GM20431 (cell line): ENCODE results near the gene ANKUB1.

Source experiments
- in situ Hi-C: fragments of 300-500 bp; cut with MseI, MboI; formaldehyde crosslinking; loops from one replicate; pipeline ENCODE4 v1.15.0; 2020; ENCODE audit warnings: low sequenced_read_pairs; ENCODE audit not compliant: unreplicated experiment

ANKUB1 gene

DNA sequence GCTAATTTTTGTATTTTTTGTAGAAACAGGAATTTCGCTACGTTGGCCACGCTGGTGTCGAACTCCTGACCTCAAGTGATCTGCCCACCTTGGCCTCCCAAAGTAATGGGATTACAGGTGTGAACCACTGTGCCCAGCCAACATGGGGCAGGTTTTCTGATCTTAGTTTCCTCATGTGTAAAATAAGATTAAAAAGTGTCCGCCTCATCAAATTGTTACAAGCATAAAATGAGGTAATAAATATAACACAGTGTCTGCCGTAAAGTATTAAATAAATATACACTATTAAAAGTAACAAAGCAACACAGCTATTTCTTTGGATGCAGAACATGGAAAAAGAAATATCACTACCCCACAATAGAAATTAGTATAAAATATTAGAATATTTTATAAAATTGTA lies 23.6 kb downstream of the ANKUB1 start:
- in situ Hi-C loops: loop anchor here (25.0 kb wide), 1 partner anchor 256 kb away; no protein-coding TSS in a partner anchor

DNA sequence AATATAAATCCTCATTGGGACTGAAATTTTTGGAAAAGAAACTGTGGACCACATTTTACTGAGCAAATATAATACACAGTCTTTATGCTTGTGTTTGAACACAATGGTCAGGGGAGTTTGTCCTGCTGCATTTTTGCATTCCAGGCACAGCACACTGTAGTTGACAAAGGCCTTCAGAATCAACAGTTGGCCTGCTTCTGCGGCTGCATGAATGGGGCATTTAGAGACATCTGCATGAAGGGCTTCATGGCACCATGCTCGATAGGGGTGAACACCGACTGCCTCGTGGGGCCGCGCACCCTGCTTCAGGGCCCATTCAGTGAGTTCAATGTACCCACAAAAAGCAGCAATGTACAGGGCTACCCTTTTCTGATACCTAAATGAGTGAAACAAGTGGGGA lies 24.6 kb downstream of the ANKUB1 start:
- in situ Hi-C loops: loop anchor here (25.0 kb wide), 1 partner anchor 255 kb away; no protein-coding TSS in a partner anchor

DNA sequence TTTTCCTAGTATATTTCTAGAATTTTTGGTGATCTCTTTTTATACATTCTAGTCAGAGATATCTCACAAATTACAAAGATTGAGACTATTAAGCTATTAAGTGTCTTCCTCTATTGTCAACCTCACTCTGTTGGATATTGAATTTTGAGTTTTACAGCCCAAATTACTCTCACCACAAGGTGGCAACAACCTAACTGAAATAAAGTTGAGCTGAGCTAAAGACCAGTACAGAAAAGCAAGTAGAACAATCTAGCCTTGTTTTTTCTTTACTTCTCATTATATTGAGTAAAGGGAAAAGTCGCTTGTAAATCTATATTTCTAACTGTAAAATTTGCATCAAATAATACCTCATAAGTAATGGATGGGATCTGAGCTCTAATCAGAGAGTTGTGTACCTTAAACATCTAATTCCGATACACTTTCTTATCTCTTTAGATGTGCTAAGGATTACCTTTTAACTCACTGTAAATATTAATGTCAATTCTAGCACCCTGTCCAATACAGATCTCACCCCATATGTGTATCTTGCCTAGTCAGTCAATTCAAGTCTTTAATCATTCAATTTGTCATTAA lies 26.5 kb downstream of the ANKUB1 start:
- in situ Hi-C loops: loop anchor here (25.0 kb wide), 1 partner anchor 254 kb away; no protein-coding TSS in a partner anchor

DNA sequence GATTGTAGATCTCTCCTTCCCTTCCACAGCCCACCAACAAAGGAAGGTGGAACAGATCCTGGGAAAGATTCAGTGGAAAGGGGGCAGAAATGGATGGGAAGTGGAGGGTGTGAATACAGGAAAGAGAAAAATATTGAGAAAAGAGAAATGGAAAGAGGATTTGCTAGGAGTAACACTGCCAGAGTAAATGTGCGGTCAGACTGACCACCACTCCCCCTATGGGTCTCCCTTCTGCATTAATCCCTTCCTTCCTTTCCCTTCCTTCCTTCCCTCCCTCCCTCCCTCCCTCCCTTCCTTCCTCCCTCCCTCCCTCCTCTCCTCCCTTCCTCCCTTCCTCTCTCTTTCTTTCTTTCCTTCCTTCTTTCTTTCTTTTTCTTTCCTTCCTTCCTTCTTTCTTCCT lies 28.1 kb downstream of the ANKUB1 start:
- in situ Hi-C loops: loop anchor here (25.0 kb wide), 1 partner anchor 252 kb away; no protein-coding TSS in a partner anchor

DNA sequence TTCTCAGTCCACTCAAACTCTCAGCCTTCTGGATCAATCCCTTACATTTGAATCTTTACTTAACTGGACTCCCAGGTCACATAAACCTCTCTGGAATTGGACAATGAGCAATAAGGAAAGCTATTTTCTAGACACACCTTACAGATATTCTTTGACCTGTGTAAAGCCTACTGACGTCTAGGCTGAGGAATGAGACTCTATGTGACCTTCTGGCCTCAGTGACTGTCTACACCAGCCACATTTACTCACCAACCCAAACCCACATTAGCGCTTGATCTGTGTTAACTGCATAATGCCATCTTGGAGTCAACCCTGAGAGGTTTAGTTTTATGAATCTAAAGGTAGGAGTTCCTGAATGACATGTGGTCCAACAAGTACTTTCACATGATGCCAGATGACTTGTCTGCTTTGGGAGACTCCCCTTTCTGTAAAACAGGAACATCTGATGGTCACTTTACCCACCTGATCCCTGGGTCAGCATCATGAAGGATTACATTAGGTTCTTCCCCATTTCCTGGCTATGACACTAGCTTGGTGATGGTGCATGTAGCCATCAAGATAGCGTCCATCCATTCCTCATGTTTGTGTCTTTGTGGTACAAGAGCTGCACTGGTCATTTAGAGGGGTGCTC lies 28.7 kb downstream of the ANKUB1 start:
- in situ Hi-C loops: loop anchor here (25.0 kb wide), 1 partner anchor 251 kb away; no protein-coding TSS in a partner anchor

DNA sequence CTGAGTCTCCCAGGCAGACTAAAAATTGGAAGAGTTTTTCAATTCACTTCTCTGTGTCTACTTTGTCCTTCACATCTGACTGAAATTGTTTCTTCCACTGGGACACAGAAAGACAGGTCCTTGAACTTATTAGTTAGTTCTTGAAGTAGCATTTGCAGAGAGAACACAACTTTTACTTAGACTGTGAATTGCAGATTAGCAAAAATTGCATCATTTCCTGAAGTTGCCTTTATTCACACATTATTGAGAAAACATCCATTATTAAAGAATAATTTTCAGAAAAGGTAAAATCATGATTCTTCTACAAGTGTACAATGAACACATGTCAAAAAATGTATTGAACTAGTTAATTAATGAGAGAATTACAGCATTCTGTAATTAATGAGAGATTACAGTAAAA lies 38.6 kb downstream of the ANKUB1 start:
- in situ Hi-C loops: loop anchor here (25.0 kb wide), 1 partner anchor 241 kb away; no protein-coding TSS in a partner anchor

DNA sequence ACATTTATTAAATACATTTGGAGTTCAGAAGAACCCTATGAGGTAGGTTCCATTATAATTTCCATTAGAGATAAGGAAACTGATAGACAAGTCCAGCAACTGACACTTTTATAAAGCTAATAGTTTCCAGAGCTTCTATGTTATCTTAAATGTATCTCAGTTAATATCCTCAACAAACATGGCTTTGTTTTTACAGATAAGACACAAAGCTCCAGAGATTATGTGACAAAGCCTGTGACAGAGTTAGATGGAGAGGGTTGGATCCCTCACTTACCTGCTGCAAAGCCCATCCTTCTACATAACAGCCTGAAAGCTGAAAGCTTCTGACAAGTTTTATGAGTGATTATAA lies 39.6 kb downstream of the ANKUB1 start:
- in situ Hi-C loops: loop anchor here (25.0 kb wide), 1 partner anchor 240 kb away; no protein-coding TSS in a partner anchor

DNA sequence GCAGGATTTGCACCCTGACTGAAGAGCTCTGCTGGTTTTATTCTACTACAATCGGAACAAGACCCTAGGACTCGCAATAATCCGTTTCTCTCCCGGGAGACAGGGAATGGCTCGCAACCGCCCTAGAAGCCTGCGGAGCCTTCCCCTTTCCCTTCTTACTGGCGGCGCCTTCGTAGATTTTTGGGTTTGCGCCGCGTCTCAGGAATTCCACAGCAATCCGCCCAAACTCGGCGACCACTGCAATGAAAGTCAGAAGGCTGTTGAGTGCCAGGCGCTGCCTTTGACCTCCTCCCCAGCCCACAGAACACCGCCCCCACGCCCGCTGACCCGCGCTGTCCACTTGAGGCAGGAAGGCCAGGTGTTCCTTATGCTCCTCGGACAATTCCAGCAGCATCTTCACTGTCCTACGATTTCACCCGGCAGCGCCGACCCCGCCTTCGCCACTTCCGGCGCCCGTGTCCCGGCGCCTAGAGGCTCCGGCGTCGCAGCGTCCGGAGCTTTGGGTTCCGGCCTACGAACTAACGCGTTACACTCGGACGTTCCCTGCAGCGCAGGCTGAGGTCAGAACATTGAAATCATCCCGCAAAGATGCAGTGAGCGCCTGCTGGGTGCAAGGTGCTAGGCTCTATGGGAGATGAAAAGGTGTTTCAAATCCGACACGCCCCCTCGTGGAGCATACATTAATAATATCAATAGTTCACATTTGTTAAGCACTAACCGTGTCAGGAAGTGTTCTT lies 40.1 kb downstream of the ANKUB1 start, which contains the start of gene COMMD2:
TSS of gene COMMD2 (minus strand) at position 439 of the 737 bp plus-strand sequence. CDS start at position 394, 45 bp downstream.
- in situ Hi-C loops: loop anchor here (25.0 kb wide), 1 partner anchor 240 kb away; no protein-coding TSS in a partner anchor

DNA sequence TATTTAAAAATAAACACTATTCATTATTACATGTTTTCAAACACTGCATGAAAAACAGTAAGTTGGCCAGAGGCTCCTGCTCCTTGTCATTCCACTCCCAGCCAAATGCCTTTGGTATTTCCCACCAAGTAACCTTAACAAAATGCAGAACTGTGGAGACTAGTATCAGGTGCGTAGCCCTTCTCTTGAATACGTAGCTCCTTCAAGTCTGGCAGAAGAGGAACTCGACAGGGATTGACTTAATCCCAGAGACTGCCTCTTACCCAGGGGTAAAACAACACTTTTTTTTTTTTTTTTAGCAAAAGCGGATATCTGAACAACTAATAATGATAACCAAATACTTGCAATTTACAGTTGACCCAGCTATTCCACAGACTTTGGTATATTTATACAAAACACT lies 40.8 kb downstream of the ANKUB1 start:
- in situ Hi-C loops: loop anchor here (25.0 kb wide), 1 partner anchor 239 kb away; no protein-coding TSS in a partner anchor

DNA sequence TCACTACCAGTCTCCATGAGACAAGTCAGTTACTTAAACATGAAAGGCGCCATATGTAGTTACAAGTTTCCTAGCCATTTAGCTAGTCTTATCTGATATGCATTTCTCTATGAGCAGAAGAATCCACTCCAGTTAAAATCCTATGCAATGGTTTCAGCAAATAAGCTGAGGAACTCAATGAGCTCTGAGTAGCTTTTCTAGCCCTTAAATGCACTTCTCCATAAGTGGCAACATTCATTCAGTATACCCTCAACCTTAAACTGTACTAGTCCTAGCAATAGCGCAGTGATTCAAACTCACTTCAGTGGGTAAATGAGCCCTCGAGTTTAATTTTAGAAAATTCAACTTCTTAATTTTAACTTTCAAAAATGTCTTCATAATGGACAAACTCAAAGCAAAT lies 47.7 kb downstream of the ANKUB1 start:
- in situ Hi-C loops: no loop called here

DNA sequence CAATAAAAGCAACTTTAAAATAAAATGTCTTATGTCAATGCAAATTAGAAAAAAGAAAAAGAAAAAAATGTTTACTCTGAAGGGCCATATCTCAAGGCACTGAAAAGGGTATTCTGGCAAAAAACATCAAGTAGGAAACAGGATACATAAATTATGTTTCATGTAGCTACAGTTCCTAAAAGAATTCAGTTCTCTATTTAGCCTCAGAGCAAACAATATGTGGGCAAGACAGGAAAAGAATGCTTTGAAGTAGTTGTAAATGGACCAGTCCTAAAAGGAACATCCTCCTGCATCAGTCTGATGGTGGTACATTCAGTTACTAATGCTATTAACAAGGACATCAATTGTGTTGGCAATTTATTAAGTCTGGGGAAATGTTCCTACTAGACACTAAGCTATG lies 48.2 kb downstream of the ANKUB1 start:
- in situ Hi-C loops: no loop called here

DNA sequence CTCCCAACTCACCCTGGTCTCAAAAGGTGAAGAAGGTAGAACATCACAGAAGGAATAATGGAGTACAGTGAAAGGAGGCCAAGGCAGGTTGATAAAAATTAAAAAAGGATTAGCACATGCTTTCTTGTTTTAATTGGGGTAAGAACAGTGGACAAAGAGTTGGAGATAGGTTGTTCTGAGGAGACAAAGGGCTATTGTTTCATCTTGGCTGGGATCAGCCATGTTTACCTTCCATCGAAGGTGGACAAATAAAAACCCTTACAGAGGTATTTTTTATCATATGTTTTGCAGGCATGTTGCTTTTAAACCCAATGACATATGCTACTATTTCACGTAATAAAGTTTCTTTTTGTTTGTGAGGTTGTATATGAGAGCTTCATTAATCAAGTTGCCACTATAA lies 53.0 kb downstream of the ANKUB1 start:
- in situ Hi-C loops: no loop called here

DNA sequence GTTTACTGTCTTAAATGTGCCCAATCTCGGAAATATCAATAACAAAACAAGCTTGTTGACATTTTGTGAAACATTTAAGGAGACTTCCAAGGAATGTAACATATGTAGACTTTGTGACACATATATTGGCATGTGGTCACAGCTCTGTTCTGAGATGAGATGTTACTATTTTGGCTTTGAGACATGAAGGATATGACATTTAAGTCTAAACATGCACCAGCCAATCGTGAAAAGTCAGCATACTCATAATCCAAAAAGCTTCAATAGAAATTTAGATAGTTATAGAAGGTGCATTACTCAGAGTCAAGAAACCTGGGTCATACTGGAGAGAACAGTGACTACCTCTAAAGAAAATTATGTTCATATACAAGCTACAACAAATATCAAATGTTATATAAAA lies 53.5 kb downstream of the ANKUB1 start:
- in situ Hi-C loops: no loop called here

DNA sequence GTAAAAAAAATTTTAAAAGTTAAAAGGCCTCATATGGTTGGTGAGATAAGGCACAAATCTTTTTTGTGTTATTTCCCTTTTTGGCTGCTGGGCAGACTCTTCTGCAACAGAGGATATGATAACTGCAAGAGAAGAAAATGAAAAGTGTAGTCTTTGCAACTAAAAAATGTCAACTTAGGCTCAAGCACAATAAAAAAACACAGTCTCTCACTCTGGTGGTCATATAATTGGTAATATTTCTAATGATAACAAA lies 55.5 kb downstream of the ANKUB1 start:
- in situ Hi-C loops: no loop called here

DNA sequence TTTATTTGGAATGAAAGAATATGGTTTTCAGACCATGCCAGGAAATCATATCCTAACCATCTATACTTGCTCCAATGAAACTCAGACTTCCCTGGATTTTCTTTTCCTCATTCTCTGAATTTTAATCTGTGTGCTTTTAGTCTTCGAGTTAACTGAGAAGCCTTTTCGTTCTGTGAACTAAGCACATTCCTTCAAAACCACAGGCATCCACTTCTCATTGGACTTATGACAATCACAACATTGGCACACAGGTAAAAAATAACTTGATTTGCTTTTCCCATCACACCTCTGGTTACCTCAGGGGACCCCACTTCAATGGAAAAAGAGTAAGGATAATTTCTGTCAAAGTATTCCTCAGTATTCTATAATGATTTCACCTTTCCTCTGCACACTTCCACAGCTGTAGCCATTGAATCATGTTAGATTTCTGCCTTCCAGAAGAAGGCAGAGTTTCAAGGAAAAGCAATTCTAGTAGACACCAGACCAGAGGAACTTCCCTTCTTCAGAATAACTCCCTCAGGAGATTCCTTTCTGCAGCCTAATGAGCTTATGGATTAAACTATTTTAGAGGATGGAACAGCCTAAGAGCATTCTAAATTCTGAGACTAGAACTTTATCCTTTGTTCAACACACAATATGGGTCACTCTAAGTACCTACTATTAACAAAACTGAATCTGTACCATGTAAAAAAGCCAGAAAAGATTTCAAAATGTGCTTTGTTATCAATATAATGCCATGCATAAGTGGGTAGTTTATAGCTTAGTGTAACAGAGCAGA lies 56.0 kb downstream of the ANKUB1 start:
- in situ Hi-C loops: no loop called here

DNA sequence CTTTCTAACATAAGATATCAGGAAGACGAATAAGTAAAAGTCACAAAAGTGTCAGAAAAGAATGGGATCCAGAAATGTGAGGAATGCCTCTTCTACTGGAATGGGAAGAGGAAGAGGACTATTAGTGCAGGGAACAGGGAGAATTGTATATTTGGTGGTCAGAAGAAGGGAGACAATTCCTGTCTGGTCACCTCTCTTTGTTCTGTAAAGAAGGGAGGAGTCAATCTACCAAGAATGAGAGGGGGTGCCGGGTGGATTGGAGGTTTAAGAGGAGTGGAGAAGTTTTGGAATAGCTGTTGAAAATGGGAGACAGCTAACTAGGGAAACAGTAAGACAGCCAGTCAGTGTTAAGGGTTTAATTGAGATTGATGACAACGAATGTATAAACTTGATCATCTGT lies 60.1 kb downstream of the ANKUB1 start:
- in situ Hi-C loops: no loop called here

DNA sequence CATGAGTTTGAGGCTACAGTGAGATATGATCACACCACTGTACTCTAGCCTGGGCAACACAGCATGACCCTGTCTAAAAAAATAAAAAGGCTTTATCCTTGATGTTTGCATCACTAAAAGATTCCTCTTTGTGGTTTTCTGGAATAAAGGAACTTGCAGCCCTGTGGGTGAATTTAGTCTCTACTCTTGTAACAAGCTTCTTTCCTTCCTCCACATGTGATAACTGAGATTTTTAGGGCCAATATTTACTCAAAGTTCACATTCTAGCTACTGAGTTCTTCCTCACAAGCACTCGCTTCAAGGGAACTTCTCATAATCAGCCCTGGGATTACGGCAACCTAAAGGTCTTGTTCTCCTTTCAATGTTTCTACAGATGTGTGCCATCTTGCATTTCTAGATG lies 64.7 kb downstream of the ANKUB1 start:
- in situ Hi-C loops: no loop called here

DNA sequence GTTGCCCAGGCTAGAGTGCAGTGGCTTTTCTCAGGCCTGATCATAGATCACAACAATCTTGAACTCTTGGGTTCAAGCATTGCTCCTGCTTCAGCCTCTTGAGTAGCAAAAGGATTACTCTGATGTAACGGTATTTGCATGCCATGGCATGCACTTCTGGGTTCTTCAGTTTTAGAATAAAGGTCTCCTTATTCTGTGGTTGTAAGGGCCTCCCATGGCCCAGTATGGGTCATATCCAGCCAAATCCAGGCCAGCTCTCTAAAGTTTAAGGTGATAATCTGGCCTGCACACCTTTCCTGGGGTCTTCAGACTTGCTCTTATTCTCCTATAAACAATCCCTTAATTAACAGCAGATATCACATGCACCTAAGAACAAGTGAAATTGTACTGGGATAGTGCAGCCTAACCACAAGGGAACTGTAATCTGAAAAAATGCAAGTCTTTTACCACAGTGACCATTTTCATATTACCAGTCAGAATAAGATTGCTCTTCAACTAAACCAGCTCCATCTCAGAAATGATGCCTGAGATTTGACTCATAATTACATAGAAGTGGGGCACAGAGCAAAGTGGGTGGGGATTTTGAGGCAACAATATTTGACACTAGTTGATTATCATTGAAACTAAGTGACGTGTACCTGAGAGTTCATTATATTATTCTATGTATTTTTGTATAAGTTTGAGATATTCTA lies 65.5 kb downstream of the ANKUB1 start:
- in situ Hi-C loops: no loop called here

DNA sequence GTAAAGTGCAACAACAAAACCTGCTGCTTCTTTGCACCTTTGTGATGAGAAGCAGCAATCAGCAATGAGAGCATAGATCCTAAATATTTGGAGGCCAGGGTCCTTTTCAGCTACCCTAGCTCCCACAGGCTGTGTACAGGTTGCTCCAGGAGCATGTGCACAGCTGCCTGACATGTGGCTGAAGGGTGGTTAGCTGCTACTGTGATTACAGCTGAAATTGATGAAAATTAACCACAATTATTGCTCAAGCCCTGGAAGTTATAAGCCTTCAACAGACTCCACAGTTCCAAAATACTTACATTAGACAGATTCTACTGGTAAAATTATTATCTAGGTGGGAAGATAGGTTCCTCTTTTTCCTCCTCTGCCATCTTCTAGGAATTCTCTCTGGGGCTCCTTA lies 68.6 kb downstream of the ANKUB1 start:
- in situ Hi-C loops: no loop called here

DNA sequence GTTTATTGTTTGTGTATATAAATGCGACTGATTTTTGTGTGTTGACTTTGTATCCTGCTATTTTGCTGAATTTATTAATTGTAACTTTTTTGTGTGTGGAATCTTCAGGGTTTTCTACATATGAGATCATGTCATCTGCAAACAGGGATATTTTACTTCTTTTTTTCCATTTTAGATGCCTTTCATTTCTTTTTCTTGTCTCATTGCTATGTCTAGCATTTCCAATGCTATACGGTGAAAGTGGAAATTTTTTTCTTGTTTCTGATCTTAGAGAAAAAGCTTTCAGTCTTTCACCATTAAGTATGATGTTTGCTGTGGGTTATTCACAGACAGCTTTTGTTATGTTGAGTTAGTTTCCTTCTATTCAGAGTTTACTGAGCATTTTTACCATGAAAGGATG lies 71.4 kb downstream of the ANKUB1 start:
- in situ Hi-C loops: no loop called here
